HCT116 (cell line): ENCODE measurements around the gene CNST.

Experiments
- CEBPB ChIP-seq: IDR thresholded peaks from 2 replicates; pipeline ENCODE4 v1.6.1; 2012; ENCODE audit warnings: low read depth
- EZH2 ChIP-seq: fragments of 200-600 bp; sonication (generic); IDR thresholded peaks from 2 replicates; pipeline ENCODE4 v1.6.1; 2017; ENCODE audit warnings: antibody characterized with exemption, mixed run types
- POLR2A ChIP-seq: IDR thresholded peaks from 2 replicates; pipeline ENCODE4 v1.7.0; 2011; ENCODE audit warnings: borderline replicate concordance; ENCODE audit not compliant: insufficient read depth, insufficient read length; ENCODE audit errors: extremely low read depth
- POLR2AphosphoS5 ChIP-seq: IDR thresholded peaks from 2 replicates; pipeline ENCODE4 v1.6.1; 2011; ENCODE audit warnings: mild to moderate bottlenecking, low read depth, low read length, moderate library complexity
- SIN3A ChIP-seq: IDR thresholded peaks from 2 replicates; pipeline ENCODE4 v1.6.1; 2012; ENCODE audit warnings: low read depth
- SRF ChIP-seq: IDR thresholded peaks from 2 replicates; pipeline ENCODE4 v1.6.1; 2012; ENCODE audit warnings: low read depth
- TF ChIP-seq, protein P1 (sequence below), 3 experiments: fragments of 200-600 bp in 1 of 3; sonication (generic) in 1 of 3; IDR thresholded peaks in 2 of 3; conservative IDR thresholded peaks in 1 of 3; 2 replicates each; pipeline ENCODE4 v1.5.1; 2012 to 2017; ENCODE audit warnings: low read depth in 2 of 3, low read length in 2 of 3, antibody characterized with exemption in 1 of 3, borderline replicate concordance in 1 of 3, control low read depth in 1 of 3, mild to moderate bottlenecking in 1 of 3, mixed read lengths in 1 of 3, mixed run types in 1 of 3, moderate library complexity in 1 of 3; ENCODE audit not compliant: insufficient read depth in 1 of 3
- TF ChIP-seq, protein P2 (sequence below): IDR thresholded peaks from 2 replicates; pipeline ENCODE4 v1.6.1; 2012; ENCODE audit warnings: low read depth

DNA sequence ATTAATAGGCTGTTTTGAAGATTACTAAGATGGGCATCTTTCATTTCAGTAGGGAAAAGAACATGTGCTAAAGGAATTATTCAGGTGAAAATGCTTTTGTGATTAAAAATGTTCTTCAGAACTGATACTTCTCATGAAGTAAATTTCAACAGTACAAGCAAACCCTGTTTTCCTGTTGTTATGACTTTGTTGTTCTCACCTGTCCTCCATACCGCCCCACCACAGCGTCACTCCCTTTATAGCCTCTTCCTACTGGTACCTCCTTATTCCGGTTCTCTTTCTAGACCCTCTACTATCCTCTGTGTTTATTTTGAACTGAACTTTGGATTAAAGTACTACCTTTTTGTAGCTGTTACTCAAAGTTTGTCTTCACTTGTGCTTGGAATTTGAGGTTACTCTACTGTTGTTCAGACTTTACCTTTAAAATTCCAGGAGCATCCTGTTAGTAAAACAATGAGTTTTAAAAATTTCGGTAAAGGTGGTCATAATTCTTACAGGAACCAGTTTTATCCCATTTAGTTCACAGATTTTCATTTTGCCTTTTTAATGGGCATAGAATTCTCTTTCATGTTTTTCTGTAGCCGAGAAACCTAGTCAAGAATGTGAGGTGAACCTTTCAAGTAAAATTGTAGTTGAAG, 10.9 kb downstream of the CNST start:
- no peak for TF ChIP-seq EZH2
- no peak for TF ChIP-seq POLR2A
- TF ChIP-seq, protein P1, sequence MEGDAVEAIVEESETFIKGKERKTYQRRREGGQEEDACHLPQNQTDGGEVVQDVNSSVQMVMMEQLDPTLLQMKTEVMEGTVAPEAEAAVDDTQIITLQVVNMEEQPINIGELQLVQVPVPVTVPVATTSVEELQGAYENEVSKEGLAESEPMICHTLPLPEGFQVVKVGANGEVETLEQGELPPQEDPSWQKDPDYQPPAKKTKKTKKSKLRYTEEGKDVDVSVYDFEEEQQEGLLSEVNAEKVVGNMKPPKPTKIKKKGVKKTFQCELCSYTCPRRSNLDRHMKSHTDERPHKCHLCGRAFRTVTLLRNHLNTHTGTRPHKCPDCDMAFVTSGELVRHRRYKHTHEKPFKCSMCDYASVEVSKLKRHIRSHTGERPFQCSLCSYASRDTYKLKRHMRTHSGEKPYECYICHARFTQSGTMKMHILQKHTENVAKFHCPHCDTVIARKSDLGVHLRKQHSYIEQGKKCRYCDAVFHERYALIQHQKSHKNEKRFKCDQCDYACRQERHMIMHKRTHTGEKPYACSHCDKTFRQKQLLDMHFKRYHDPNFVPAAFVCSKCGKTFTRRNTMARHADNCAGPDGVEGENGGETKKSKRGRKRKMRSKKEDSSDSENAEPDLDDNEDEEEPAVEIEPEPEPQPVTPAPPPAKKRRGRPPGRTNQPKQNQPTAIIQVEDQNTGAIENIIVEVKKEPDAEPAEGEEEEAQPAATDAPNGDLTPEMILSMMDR (IDR thresholded peaks at IDR 0.05 in 2 of 3, conservative IDR thresholded peaks at IDR 0.05 in 1 of 3; ENCODE audit: borderline replicate concordance in 1 of 3, insufficient read depth in 1 of 3, low read depth in 2 of 3, low read length in 2 of 3): no peak
- TF ChIP-seq, protein P2, sequence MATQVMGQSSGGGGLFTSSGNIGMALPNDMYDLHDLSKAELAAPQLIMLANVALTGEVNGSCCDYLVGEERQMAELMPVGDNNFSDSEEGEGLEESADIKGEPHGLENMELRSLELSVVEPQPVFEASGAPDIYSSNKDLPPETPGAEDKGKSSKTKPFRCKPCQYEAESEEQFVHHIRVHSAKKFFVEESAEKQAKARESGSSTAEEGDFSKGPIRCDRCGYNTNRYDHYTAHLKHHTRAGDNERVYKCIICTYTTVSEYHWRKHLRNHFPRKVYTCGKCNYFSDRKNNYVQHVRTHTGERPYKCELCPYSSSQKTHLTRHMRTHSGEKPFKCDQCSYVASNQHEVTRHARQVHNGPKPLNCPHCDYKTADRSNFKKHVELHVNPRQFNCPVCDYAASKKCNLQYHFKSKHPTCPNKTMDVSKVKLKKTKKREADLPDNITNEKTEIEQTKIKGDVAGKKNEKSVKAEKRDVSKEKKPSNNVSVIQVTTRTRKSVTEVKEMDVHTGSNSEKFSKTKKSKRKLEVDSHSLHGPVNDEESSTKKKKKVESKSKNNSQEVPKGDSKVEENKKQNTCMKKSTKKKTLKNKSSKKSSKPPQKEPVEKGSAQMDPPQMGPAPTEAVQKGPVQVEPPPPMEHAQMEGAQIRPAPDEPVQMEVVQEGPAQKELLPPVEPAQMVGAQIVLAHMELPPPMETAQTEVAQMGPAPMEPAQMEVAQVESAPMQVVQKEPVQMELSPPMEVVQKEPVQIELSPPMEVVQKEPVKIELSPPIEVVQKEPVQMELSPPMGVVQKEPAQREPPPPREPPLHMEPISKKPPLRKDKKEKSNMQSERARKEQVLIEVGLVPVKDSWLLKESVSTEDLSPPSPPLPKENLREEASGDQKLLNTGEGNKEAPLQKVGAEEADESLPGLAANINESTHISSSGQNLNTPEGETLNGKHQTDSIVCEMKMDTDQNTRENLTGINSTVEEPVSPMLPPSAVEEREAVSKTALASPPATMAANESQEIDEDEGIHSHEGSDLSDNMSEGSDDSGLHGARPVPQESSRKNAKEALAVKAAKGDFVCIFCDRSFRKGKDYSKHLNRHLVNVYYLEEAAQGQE: no peak
- TF ChIP-seq SRF: no peak
- no peak for TF ChIP-seq SIN3A
- TF ChIP-seq CEBPB: no peak
- TF ChIP-seq POLR2AphosphoS5: no peak
